ENCODE results near the gene ADAMTS15.

DNA sequence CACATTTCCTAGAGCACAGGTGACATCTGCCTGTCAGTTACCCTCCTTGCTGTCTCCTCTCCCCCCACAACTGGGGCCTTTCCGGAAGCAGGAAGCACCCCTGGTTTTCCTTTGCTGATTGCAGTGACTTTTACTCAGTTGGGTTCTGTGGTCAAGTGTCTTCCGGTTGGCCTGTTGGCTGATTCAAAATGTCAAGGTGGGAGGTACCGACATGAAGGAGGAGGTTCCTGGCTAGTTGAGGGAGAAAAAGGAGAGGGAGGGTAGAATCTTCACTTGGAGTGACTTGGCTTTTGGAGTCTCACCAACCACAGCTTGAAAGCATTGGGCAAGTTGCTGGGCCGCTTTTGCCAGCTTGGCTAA is 9.3 kb upstream of the ADAMTS15 start:
- TF ChIP-seq ZNF266 (tag by site-specific recombination; IDR thresholded peaks at IDR 0.05; ENCODE audit: low read depth): no peak
- no peak for TF ChIP-seq ZNF639 (tag by site-specific recombination; IDR thresholded peaks at IDR 0.05)
- no peak for TF ChIP-seq KLF16 (tag by site-specific recombination; IDR thresholded peaks at IDR 0.05)
- no peak for TF ChIP-seq GLIS2 (tag by site-specific recombination; IDR thresholded peaks at IDR 0.05)
- TF ChIP-seq TRIM28 (IDR thresholded peaks at IDR 0.05; ENCODE audit: borderline replicate concordance, low read length): no peak
- TF ChIP-seq, protein P1, sequence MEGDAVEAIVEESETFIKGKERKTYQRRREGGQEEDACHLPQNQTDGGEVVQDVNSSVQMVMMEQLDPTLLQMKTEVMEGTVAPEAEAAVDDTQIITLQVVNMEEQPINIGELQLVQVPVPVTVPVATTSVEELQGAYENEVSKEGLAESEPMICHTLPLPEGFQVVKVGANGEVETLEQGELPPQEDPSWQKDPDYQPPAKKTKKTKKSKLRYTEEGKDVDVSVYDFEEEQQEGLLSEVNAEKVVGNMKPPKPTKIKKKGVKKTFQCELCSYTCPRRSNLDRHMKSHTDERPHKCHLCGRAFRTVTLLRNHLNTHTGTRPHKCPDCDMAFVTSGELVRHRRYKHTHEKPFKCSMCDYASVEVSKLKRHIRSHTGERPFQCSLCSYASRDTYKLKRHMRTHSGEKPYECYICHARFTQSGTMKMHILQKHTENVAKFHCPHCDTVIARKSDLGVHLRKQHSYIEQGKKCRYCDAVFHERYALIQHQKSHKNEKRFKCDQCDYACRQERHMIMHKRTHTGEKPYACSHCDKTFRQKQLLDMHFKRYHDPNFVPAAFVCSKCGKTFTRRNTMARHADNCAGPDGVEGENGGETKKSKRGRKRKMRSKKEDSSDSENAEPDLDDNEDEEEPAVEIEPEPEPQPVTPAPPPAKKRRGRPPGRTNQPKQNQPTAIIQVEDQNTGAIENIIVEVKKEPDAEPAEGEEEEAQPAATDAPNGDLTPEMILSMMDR (tag by site-specific recombination; IDR thresholded peaks at IDR 0.05): no peak
- no peak for TF ChIP-seq REST (tag by site-specific recombination; IDR thresholded peaks at IDR 0.05)
- no peak for TF ChIP-seq ZNF416 (tag by site-specific recombination; IDR thresholded peaks at IDR 0.05)

All from HEK293 (cell line).